ENCODE results near the gene CSMD2. TPM values are rescaled to one million over a fixed set of nuclear protein-coding genes. Genes with fewer than 3 reads are reported as not detected.

CSMD2 gene
- polyA plus RNA-seq, 1 of the 3 experiments (the other 2 are of a cell fraction) = not detected

GRCh38 chr1:33866281-33866680, 298.7 kb downstream of the CSMD2 start:
- Histone ChIP-seq H3K36me3 (replicated peaks in 1 of 2; ENCODE audit: control insufficient read depth in 1 of 2, insufficient read depth in 2 of 2, low read length in 1 of 2) (no peaks in the 10 kb centered on the region), H3K4me2 (no peak overlapping the region)
- CTCF ChIA-PET = no interaction called here

GRCh38 chr1:33864460-33865389, 300.3 kb downstream of the CSMD2 start:
- Histone ChIP-seq H3K27ac (ENCODE audit: low read depth in 2 of 2, low read length in 1 of 2) (no peak overlapping the region), H2AFZ (ENCODE audit: low read depth) (no peak overlapping the region), H3K9ac (no peak overlapping the region), H3K36me3 (replicated peaks in 1 of 2; ENCODE audit: control insufficient read depth in 1 of 2, insufficient read depth in 2 of 2, low read length in 1 of 2) (no peaks in the 10 kb centered on the region), H3K4me1 (ENCODE audit: control insufficient read depth in 1 of 2, insufficient read depth in 2 of 2, low read depth in 1 of 2, low read length in 1 of 2) (no peaks in the 10 kb centered on the region; a peak in 1 of 4 replicates), H3F3A (replicated peaks; ENCODE audit: insufficient read depth) (no peaks in the 10 kb centered on the region), H3K9me2 (no peaks in the 10 kb centered on the region), H4K20me1 (ENCODE audit: insufficient read depth) (no peaks in the 10 kb centered on the region), H3K4me2 (no peak overlapping the region), H3K9me3 (no peaks in the 10 kb centered on the region), H3K4me3 (ENCODE audit: low read depth in 2 of 2, low read length in 1 of 2) (no peak overlapping the region), H3K27me3 (ENCODE audit: insufficient read depth) (no peaks in the 10 kb centered on the region), H3K79me2 (ENCODE audit: insufficient read depth) (no peaks in the 10 kb centered on the region)
- POLR2A ChIA-PET = no interaction called here
- 32% methylated on average over 13 of the region's 14 CpGs for WGBS (ENCODE audit: low lambda C conversion rate)
- DNase-seq = no peak
- CTCF ChIA-PET = no interaction called here
- TF ChIP-seq, protein P1, sequence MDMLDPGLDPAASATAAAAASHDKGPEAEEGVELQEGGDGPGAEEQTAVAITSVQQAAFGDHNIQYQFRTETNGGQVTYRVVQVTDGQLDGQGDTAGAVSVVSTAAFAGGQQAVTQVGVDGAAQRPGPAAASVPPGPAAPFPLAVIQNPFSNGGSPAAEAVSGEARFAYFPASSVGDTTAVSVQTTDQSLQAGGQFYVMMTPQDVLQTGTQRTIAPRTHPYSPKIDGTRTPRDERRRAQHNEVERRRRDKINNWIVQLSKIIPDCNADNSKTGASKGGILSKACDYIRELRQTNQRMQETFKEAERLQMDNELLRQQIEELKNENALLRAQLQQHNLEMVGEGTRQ (IDR thresholded peaks at IDR 0.05; ENCODE audit: borderline replicate concordance, low read depth, low read length) = no peak
- TF ChIP-seq MXI1 (IDR thresholded peaks at IDR 0.05; ENCODE audit: low read depth, low read length) = no peak
- TF ChIP-seq TAF1 (IDR thresholded peaks at IDR 0.05; ENCODE audit: borderline replicate concordance, low read depth, low read length) = no peak
- TF ChIP-seq USF1 (IDR thresholded peaks at IDR 0.05; ENCODE audit: borderline replicate concordance, low read depth) = no peak
- TF ChIP-seq RAD21 (IDR thresholded peaks at IDR 0.05; ENCODE audit: low read length) = no peak
- no peak for TF ChIP-seq TEAD4 (IDR thresholded peaks at IDR 0.05; ENCODE audit: borderline replicate concordance, insufficient read depth)
- TF ChIP-seq, protein P2, sequence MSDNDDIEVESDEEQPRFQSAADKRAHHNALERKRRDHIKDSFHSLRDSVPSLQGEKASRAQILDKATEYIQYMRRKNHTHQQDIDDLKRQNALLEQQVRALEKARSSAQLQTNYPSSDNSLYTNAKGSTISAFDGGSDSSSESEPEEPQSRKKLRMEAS (IDR thresholded peaks at IDR 0.05; ENCODE audit: low read depth) = no peak
- no peak for TF ChIP-seq TCF12 (IDR thresholded peaks at IDR 0.05)
- TF ChIP-seq, protein P3, sequence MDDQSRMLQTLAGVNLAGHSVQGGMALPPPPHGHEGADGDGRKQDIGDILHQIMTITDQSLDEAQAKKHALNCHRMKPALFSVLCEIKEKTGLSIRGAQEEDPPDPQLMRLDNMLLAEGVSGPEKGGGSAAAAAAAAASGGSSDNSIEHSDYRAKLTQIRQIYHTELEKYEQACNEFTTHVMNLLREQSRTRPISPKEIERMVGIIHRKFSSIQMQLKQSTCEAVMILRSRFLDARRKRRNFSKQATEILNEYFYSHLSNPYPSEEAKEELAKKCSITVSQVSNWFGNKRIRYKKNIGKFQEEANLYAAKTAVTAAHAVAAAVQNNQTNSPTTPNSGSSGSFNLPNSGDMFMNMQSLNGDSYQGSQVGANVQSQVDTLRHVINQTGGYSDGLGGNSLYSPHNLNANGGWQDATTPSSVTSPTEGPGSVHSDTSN (IDR thresholded peaks at IDR 0.05) = no peak
- no peak for TF ChIP-seq FOXJ3 (CRISPR knock-in tag; IDR thresholded peaks at IDR 0.05)
- no peak for TF ChIP-seq YY1 (IDR thresholded peaks at IDR 0.05; ENCODE audit: low read depth)

More at GRCh38 chr1:33866281-33866680, 298.7 kb downstream of the CSMD2 start:
- Histone ChIP-seq H3K27me3 (ENCODE audit: insufficient read depth) (no peaks in the 10 kb centered on the region), H3K9me2 (no peaks in the 10 kb centered on the region), H3K9ac (no peak overlapping the region), H3K9me3 (no peaks in the 10 kb centered on the region), H3K4me1 (ENCODE audit: control insufficient read depth in 1 of 2, insufficient read depth in 2 of 2, low read depth in 1 of 2, low read length in 1 of 2) (no peaks in the 10 kb centered on the region; a peak in 1 of 4 replicates), H4K20me1 (ENCODE audit: insufficient read depth) (no peaks in the 10 kb centered on the region), H3K4me3 (ENCODE audit: low read depth in 2 of 2, low read length in 1 of 2) (no peak overlapping the region), H3F3A (replicated peaks; ENCODE audit: insufficient read depth) (no peaks in the 10 kb centered on the region), H2AFZ (ENCODE audit: low read depth) (no peak overlapping the region), H3K79me2 (ENCODE audit: insufficient read depth) (no peaks in the 10 kb centered on the region), H3K27ac (ENCODE audit: low read depth in 2 of 2, low read length in 1 of 2) (no peak overlapping the region)
- no peak for TF ChIP-seq CTCF (IDR thresholded peaks at IDR 0.05)
- TF ChIP-seq, protein P1 (IDR thresholded peaks at IDR 0.05; ENCODE audit: borderline replicate concordance, low read depth, low read length) = no peak
- TF ChIP-seq FOXM1 (IDR thresholded peaks at IDR 0.05; ENCODE audit: low read depth) = no peak
- no peak for TF ChIP-seq JUND (IDR thresholded peaks at IDR 0.05)
- no peak for TF ChIP-seq POLR2AphosphoS5 (IDR thresholded peaks at IDR 0.05; ENCODE audit: low read depth, low read length)
- POLR2A ChIA-PET = no interaction called here
- no peak for DNase-seq
- 39% methylated on average over 6 of the region's 6 CpGs for WGBS (ENCODE audit: low lambda C conversion rate)
